Gastroesophageal sphincter (tissue), 4 donors: ENCODE results near the gene UST. TPM values are rescaled to one million over a fixed set of nuclear protein-coding genes. Genes with fewer than 3 reads are reported as not detected.

ENCODE experiments used
- ATAC-seq: fragments of 150-250 bp; one replicate; pipeline ENCODE4 v1.9.1; 2016; ENCODE audit warnings: mild to moderate bottlenecking, moderate library complexity
- H3K27ac ChIP-seq, 4 donors: fragments of 200-600 bp; sonication (generic) in 3 of 4; 1 replicate in 3 of 4; 2 replicates in 1 of 4; pipeline ENCODE4 v1.5.1; 2016 to 2019
- H3K27me3 ChIP-seq: fragments of 200-600 bp; sonication (generic); one replicate; pipeline ENCODE4 v1.5.1; 2019
- H3K36me3 ChIP-seq, 2 donors: fragments of 200-600 bp; sonication (generic); one replicate each; pipeline ENCODE4 v1.5.1; 2019; ENCODE audit warnings: control low read depth in 1 of 2
- H3K4me1 ChIP-seq, 3 donors: fragments of 200-600 bp; sonication (generic); 1 replicate in 2 of 3; 2 replicates in 1 of 3; pipeline ENCODE4 v1.5.1; 2016 to 2019; ENCODE audit warnings: control low read depth in 2 of 3
- H3K4me3 ChIP-seq, 2 donors: fragments of 200-600 bp; sonication (generic); one replicate each; pipeline ENCODE4 v1.5.1; 2019; ENCODE audit warnings: mild to moderate bottlenecking in 1 of 2, moderate library complexity in 1 of 2
- H3K9me3 ChIP-seq, 3 donors: fragments of 200-600 bp; sonication (generic); one replicate each; pipeline ENCODE4 v1.5.1; 2017 to 2019; ENCODE audit warnings: control low read depth in 2 of 3
- CTCF ChIP-seq, 4 experiments: fragments of 200-600 bp in 2 of 4; fragments of 450-650 bp in 2 of 4; sonication (generic) in 1 of 4; IDR thresholded peaks; one replicate each; pipeline ENCODE4 v1.5.1; 2017 to 2019; ENCODE audit warnings: antibody characterized with exemption in 4 of 4, mild to moderate bottlenecking in 2 of 4, moderate library complexity in 2 of 4
- EP300 ChIP-seq: sonication (generic); formaldehyde crosslinking; IDR thresholded peaks from one replicate; pipeline ENCODE4 v1.6.1; 2017; ENCODE audit warnings: antibody characterized with exemption, mild to moderate bottlenecking
- POLR2A ChIP-seq, 2 donors: fragments of 450-650 bp; IDR thresholded peaks; one replicate each; pipeline ENCODE4 v1.6.1; 2017; ENCODE audit warnings: antibody characterized with exemption in 2 of 2, mild to moderate bottlenecking in 2 of 2, moderate library complexity in 1 of 2
- POLR2AphosphoS5 ChIP-seq: sonication (generic); formaldehyde crosslinking; IDR thresholded peaks from one replicate; pipeline ENCODE4 v1.6.1; 2017; ENCODE audit warnings: antibody characterized with exemption
- WGBS, 2 donors: methylation state at CpG; one replicate each; pipeline ENCODE4 v1.1.5; 2018; ENCODE audit warnings: low coverage in 1 of 2; 5-methylcytosine and 5-hydroxymethylcytosine counted together
- total RNA-seq, 4 donors: library from RNA; depleted of rRNA; stranded (reverse); fragments of >200 nt; gene quantifications; one replicate each; pipeline ENCODE4 v1.1.0, GENCODE V29; 2016

Gene UST
- total RNA-seq, 4 donors from 2014 or later: 17.4 to 48.1 (median 32.4) TPM

- ATAC-seq: no peak
Measured at GRCh38 chr6:149045404-149045803, 298.6 kb downstream of the UST start.

DNA sequence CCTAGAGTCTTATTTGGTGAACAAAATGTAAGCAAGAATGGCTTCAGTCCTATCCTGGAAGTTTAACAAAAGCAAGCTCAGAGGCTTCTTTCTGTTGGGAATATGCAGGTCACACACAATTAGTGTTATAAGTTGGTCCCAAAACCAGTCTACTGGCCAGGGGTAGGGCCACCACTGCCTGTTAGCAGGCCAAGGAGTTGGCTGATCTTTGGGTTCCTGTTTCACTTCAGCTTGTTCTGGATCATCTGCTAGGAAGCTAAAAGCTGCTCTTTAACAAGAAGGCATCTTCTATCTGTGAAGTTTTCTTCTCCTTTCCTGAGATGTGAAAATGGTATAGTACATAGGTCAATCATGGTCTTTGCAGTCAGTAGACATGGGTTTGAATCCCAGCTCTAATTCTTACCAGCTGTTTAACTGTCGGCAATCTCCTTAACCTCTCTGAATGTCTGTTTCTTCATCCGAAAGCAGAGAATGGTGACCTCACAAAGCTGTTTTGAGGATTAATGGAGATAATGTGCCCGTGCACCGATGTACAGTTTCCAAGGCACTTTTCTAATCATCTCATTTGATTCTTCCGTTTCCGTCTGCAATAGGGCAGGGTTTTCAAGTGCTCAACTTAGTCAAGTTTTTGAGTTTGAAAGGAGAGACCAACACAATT is 299.5 kb downstream of the UST start:
- Histone ChIP-seq H3K9me3 (no peaks in the 10 kb centered on the region), H3K27me3 (no peaks in the 10 kb centered on the region), H3K4me1 (no peaks in the 10 kb centered on the region), H3K4me3 (no peak overlapping the region), H3K27ac (no peak overlapping the region), H3K36me3 (peaks cover 0 to 6% of the 10 kb centered on the region in 2 donors)
- WGBS, 2 donors: 83 to 88% methylated on average over 2 to 6 of the region's 6 CpGs
- no peak for ATAC-seq
- TF ChIP-seq CTCF (IDR thresholded peaks at IDR 0.05) (no peak), POLR2A (IDR thresholded peaks at IDR 0.05) (no peak), POLR2AphosphoS5 (no peak), EP300 (no peak)

More at GRCh38 chr6:149045404-149045803, 298.6 kb downstream of the UST start:
- H3K27ac ChIP-seq: no peak overlapping the region
- no peaks in the 10 kb centered on the region for H3K36me3 ChIP-seq
- no peak for TF ChIP-seq CTCF (IDR thresholded peaks at IDR 0.05)
- no peak for TF ChIP-seq POLR2AphosphoS5
- TF ChIP-seq EP300: no peak
- no peak for TF ChIP-seq POLR2A (IDR thresholded peaks at IDR 0.05)
- 92 to 100% methylated on average over 2 of the region's 2 CpGs for WGBS, 2 donors
- H3K4me1 ChIP-seq: no peaks in the 10 kb centered on the region
- no peak overlapping the region for H3K4me3 ChIP-seq
- no peaks in the 10 kb centered on the region for H3K27me3 ChIP-seq
- H3K9me3 ChIP-seq: no peaks in the 10 kb centered on the region

DNA sequence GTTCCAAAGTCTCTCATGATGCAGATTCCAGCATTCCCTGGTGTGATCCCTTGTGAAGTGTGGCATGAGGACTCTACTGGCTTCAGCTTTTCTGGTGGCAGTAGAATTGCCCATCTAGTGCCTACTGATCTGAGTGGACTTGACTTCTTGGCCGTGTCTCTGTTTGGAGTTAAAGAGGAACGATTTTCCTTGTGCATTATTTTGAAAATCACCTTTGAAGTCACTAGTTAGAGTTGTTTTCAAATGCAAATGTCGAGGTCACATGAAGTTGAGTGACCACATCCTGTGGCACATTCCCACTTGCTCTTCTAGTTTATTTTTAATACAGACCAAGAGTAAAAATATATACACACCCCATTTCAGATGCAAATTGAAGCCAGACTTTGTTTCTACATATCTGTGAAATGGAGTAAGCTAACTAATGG is 300.0 kb downstream of the UST start:
- Histone ChIP-seq H3K36me3 (peaks cover 0 to 8% of the 10 kb centered on the region in 2 donors), H3K4me3 (no peak overlapping the region), H3K9me3 (no peaks in the 10 kb centered on the region), H3K27ac (no peak overlapping the region), H3K4me1 (no peaks in the 10 kb centered on the region), H3K27me3 (no peaks in the 10 kb centered on the region)
- TF ChIP-seq EP300 (no peak), POLR2A (IDR thresholded peaks at IDR 0.05) (no peak), POLR2AphosphoS5 (no peak), CTCF (IDR thresholded peaks at IDR 0.05) (no peak)
- ATAC-seq: no peak
- 34 to 69% methylated on average over 2 to 3 of the region's 3 CpGs for WGBS, 2 donors

GRCh38 chr6:149049230-149049629 is 302.4 kb downstream of the UST start:
- no peak for ATAC-seq
- H3K27me3 ChIP-seq: no peaks in the 10 kb centered on the region
- no peak overlapping the region for H3K4me3 ChIP-seq
- 80 to 85% methylated on average over 2 of the region's 2 CpGs for WGBS, 2 donors
- H3K4me1 ChIP-seq: no peaks in the 10 kb centered on the region
- TF ChIP-seq EP300 (no peak), POLR2AphosphoS5 (no peak), POLR2A (IDR thresholded peaks at IDR 0.05) (no peak), CTCF (IDR thresholded peaks at IDR 0.05) (no peak)
- no peak overlapping the region for H3K27ac ChIP-seq
- no peaks in the 10 kb centered on the region for H3K9me3 ChIP-seq
- peaks cover 0 to 8% of the 10 kb centered on the region in 2 donors for H3K36me3 ChIP-seq

- Histone ChIP-seq H3K27ac (no peak overlapping the region), H3K36me3 (peaks cover 0 to 8% of the 10 kb centered on the region in 2 donors), H3K4me1 (no peaks in the 10 kb centered on the region), H3K4me3 (no peak overlapping the region), H3K27me3 (no peaks in the 10 kb centered on the region), H3K9me3 (no peaks in the 10 kb centered on the region)
- no peak for ATAC-seq
- no peak for TF ChIP-seq POLR2AphosphoS5
- no peak for TF ChIP-seq CTCF (IDR thresholded peaks at IDR 0.05)
- no peak for TF ChIP-seq EP300
- TF ChIP-seq POLR2A (IDR thresholded peaks at IDR 0.05): no peak
- WGBS, 2 donors: 67 to 91% methylated on average over 1 of the region's 1 CpG
Measured at GRCh38 chr6:149050160-149050559, 303.3 kb downstream of the UST start.
